ENCODE results near the gene OTOA.

DNA sequence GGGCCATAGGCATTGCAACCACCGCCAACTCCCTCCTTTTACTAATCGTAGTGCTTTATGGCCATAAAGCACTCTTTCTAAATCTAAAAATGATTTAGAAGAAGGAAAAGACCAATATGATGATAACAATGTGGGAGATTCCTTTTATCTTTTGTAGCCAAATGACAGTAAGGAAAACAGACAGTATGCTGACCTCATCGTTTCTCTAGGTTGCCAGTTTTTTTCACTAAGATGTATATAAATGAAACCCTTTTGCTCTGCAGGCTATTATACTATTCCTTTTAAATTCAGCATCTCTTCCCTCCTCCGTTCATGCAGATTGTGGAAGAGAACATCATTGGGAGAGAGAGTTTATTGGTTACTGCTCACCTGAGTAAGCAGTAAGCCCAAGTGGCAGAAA lies 25.3 kb downstream of the OTOA start:
- TF ChIP-seq POLR2A (IDR thresholded peaks at IDR 0.05; ENCODE audit: low read depth, low read length) (no peak), EZH2 (IDR thresholded peaks at IDR 0.05; ENCODE audit: borderline replicate concordance, low read depth, low read length, severe bottlenecking) (no peak), POLR2AphosphoS5 (IDR thresholded peaks at IDR 0.05; ENCODE audit: insufficient read depth, low read depth, low read length) (no peak)
- TF ChIP-seq, protein P1, sequence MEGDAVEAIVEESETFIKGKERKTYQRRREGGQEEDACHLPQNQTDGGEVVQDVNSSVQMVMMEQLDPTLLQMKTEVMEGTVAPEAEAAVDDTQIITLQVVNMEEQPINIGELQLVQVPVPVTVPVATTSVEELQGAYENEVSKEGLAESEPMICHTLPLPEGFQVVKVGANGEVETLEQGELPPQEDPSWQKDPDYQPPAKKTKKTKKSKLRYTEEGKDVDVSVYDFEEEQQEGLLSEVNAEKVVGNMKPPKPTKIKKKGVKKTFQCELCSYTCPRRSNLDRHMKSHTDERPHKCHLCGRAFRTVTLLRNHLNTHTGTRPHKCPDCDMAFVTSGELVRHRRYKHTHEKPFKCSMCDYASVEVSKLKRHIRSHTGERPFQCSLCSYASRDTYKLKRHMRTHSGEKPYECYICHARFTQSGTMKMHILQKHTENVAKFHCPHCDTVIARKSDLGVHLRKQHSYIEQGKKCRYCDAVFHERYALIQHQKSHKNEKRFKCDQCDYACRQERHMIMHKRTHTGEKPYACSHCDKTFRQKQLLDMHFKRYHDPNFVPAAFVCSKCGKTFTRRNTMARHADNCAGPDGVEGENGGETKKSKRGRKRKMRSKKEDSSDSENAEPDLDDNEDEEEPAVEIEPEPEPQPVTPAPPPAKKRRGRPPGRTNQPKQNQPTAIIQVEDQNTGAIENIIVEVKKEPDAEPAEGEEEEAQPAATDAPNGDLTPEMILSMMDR (IDR thresholded peaks at IDR 0.05; ENCODE audit: extremely low read depth in 1 of 2, insufficient read depth in 1 of 2, low read depth in 1 of 2, low read length in 2 of 2), result no peak
- TF ChIP-seq, protein P2, sequence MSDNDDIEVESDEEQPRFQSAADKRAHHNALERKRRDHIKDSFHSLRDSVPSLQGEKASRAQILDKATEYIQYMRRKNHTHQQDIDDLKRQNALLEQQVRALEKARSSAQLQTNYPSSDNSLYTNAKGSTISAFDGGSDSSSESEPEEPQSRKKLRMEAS (IDR thresholded peaks at IDR 0.05; ENCODE audit: insufficient read depth, insufficient read length), result no peak

Data from endothelial cell of umbilical vein (primary cell).